Activated CD8-positive, alpha-beta memory T cell treated with anti-CD3 and anti-CD28 coated beads, Interleukin-2, amount 10 ng/mL, durations not matched to agents 7 days and 5 days (primary cell): Measurements from ENCODE around the gene GJE1. TPM values are rescaled to one million over a fixed set of nuclear protein-coding genes. Genes with fewer than 3 reads are reported as not detected.
"Not testable (repeated sequence)": the region's sequence is repeated elsewhere in the genome, so short reads cannot be mapped to it uniquely, and the experiment has no call there.

ENCODE experiments used
- ATAC-seq: fragments of 150-1000 bp; cut with Tn5 transposase; one replicate; pipeline ENCODE4 v1.10.0; 2021; ENCODE audit warnings: moderate library complexity
- CTCF ChIA-PET: fragments of 350-600 bp; sonication (Branson Sonifier 250); formaldehyde crosslinking; loops from one replicate; lab custom pipeline; 2021; ENCODE audit warnings: antibody characterized with exemption; lab: Charles Lee
- DNase-seq: peaks from one replicate; pipeline ENCODE4 v3.0.0-alpha.2; 2020
- H3K27ac Mint-ChIP-seq: one replicate; pipeline ENCODE4 v1.8.0; 2021; ENCODE audit warnings: mild to moderate bottlenecking, mixed read lengths
- H3K27me3 Mint-ChIP-seq: one replicate; pipeline ENCODE4 v1.8.0; 2021; ENCODE audit warnings: mixed read lengths
- H3K36me3 Mint-ChIP-seq: one replicate; pipeline ENCODE4 v1.8.0; 2021; ENCODE audit warnings: mild to moderate bottlenecking, mixed read lengths
- H3K4me1 Mint-ChIP-seq: one replicate; pipeline ENCODE4 v1.8.0; 2021; ENCODE audit warnings: mixed read lengths
- H3K4me3 Mint-ChIP-seq: one replicate; pipeline ENCODE4 v1.8.0; 2021; ENCODE audit warnings: mild to moderate bottlenecking, moderate library complexity, mixed read lengths
- H3K9me3 Mint-ChIP-seq: one replicate; pipeline ENCODE4 v1.8.0; 2022; ENCODE audit warnings: low read depth, mixed read lengths
- total RNA-seq, 2 experiments: library from RNA; stranded (reverse); gene quantifications; one replicate each; pipeline ENCODE4 v1.2.3, GENCODE V29; 2021

The GJE1 gene
- total RNA-seq, 2 experiments from 2014 or later: not detected

GRCh38 chr6:142146828-142147662 lies 14.3 kb downstream of the GJE1 start, which contains the start of the genes NMBR and VTA1:
Gene NMBR, minus strand, starts transcription at chr6:142147122. Its CDS starts 58,464 bp downstream, at chr6:142088658.
Gene VTA1, plus strand, starts transcription at chr6:142147263. Its CDS starts 25 bp downstream, at chr6:142147288.
- no peaks in the 10 kb centered on the region for H3K27me3 Mint-ChIP-seq
- peaks cover 14% of the 10 kb centered on the region for H3K36me3 Mint-ChIP-seq
- ATAC-seq: peak; percentile 98
- H3K27ac Mint-ChIP-seq: peak within 1 kb of the TSS; percentile 87
- no peaks in the 10 kb centered on the region for H3K9me3 Mint-ChIP-seq
- peaks cover 50% of the 10 kb centered on the region for H3K4me1 Mint-ChIP-seq
- CTCF ChIA-PET: interaction anchor here (1.2 to 3.3 kb wide), 6 partner anchors 9 to 327 kb away, joined by 3 to 31 read pairs (median 4); partner anchors contain the start of gene GJE1
- DNase-seq: peak; percentile 98
- H3K4me3 Mint-ChIP-seq: peak within 1 kb of the TSS; percentile 87

DNA sequence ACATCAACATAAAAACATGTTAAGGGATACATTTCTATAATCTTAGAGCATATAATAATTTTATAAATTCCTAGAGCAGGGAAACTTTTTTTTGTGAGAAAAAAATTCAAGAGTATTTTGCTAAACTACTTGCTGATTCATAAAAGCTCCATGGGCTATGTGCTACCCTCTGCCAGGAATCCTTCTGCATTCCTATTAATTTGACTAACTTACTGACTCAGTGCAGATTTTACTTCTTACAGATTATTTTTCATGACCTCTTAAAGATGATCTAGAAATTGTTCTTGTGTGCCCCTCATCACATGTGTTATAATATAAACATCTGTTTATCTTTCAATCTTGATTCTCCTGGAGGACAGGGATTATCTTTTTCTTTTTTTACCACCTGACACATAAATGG lies 20.0 kb downstream of the GJE1 start:
- DNase-seq (no peak), ATAC-seq (no peak)
- Mint-ChIP-seq H3K27me3 (no peaks in the 10 kb centered on the region), H3K27ac (no peak overlapping the region), H3K36me3 (peaks cover 14% of the 10 kb centered on the region), H3K4me1 (peaks cover 44% of the 10 kb centered on the region), H3K4me3 (no peak overlapping the region), H3K9me3 (no peaks in the 10 kb centered on the region)
- CTCF ChIA-PET: interaction anchor here (1.2 kb wide), 1 partner anchor 164 kb away, joined by 4 read pairs; no protein-coding TSS in a partner anchor

- H3K4me1 Mint-ChIP-seq: peaks cover 39% of the 10 kb centered on the region
Measured at GRCh38 chr6:142153196-142153595, 20.5 kb downstream of the GJE1 start.

DNA sequence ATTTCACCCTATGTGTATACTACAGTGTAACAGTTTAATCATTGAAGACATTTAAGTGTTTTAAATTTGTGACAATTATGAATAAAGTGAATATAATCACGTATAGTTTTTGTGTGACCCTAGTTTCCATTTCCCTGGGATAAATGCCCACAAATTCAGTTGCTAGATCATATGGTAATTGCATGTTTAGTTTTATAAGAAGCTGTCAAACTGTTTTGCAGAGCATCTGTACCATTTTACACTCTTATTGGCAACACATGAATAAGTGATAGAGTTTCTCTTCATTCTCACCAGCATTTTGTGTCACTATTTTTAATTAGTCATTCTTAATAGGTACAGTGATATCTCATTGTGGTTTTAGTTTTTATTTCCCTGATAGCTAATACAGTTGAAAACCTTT lies 21.6 kb downstream of the GJE1 start:
- CTCF ChIA-PET: no interaction called here
- DNase-seq: no peak
- Mint-ChIP-seq H3K27ac (no peak overlapping the region), H3K36me3 (peaks cover 8% of the 10 kb centered on the region), H3K4me1 (peaks cover 28% of the 10 kb centered on the region), H3K4me3 (no peak overlapping the region), H3K27me3 (no peaks in the 10 kb centered on the region), H3K9me3 (no peaks in the 10 kb centered on the region)
- ATAC-seq: no peak

More at GRCh38 chr6:142153196-142153595, 20.5 kb downstream of the GJE1 start:
- H3K36me3 Mint-ChIP-seq: peaks cover 14% of the 10 kb centered on the region
- no peak for DNase-seq
- H3K27ac Mint-ChIP-seq: no peak overlapping the region
- H3K27me3 Mint-ChIP-seq: no peaks in the 10 kb centered on the region
- CTCF ChIA-PET: no interaction called here
- H3K4me3 Mint-ChIP-seq: no peak overlapping the region
- H3K9me3 Mint-ChIP-seq: no peaks in the 10 kb centered on the region
- ATAC-seq: no peak

DNA sequence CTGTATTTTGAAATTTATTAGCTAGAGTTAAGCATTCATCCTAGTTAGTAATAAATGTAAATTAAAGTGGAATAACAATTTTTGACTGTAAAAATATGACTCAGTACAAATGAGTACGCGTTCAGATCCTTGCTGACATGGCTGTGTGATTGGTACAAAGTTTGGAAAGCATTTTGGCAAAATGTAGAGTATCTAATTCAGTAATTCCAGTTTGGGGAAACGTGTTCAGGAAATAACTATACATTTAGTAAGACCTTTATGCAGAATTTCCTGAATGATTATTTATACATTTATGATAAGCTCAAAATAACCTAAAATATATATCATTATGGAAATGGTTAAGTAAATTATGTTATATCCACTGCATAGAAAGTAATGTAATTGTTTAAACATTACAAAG lies 22.4 kb downstream of the GJE1 start:
- Mint-ChIP-seq H3K36me3 (peaks cover 10% of the 10 kb centered on the region), H3K4me1 (peaks cover 23% of the 10 kb centered on the region), H3K9me3 (no peaks in the 10 kb centered on the region), H3K27me3 (no peaks in the 10 kb centered on the region), H3K27ac (no peak overlapping the region), H3K4me3 (no peak overlapping the region)
- CTCF ChIA-PET: interaction anchor here (1.3 to 2.3 kb wide), 2 partner anchors 8 to 31 kb away, joined by 4 to 31 read pairs; partner anchors contain the start of genes NMBR and VTA1
- ATAC-seq (no peak), DNase-seq (no peak)

DNA sequence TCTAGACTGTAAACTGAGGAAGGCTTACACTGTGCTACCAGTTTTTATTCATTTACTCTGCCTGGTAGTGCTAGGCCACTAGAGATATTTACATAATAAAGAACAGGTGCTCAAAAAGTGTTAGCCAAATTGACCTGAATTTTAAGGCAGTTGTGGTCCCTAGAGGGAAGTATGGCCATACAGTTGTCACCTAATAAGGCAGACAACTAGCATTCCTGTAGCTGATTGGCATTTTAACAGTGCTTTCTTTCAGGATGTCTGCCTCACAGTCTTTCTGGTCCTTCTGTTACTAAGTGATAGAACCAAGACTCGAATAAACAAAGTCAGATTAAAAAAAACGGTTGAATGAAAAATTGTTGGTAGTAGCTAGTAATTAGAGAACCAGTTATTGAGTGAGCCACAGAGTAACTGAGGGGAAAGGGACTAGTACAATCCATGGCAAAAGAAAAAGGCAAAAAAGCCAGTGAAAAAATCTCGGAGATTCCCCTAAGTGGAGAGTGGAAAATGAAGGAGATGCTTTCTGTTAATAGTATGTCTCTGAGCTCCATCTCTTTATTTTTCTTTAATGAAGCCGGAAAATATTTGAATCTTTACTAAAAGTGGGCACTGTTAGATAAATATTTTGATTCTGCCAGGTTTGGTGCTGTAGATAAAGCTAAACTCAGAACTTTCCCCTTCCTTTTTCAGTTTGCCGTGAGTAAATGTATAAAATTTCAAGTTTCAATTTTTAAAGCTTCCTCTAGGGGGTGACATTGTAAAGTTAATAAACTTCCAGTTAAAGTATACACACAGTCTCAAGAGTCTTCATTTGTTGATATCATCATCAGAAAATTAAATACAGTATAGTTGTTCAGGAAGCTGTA lies 23.4 kb downstream of the GJE1 start:
- DNase-seq (no peak), ATAC-seq (peak; percentile 55)
- Mint-ChIP-seq H3K4me3 (no peak overlapping the region), H3K36me3 (peaks cover 4% of the 10 kb centered on the region), H3K27ac (no peak overlapping the region), H3K27me3 (no peaks in the 10 kb centered on the region), H3K4me1 (peaks cover 18% of the 10 kb centered on the region), H3K9me3 (no peaks in the 10 kb centered on the region)
- CTCF ChIA-PET: interaction anchor here (1.0 to 2.3 kb wide), 11 partner anchors 9 to 239 kb away, joined by 3 to 31 read pairs (median 4); partner anchors contain the start of genes NMBR and VTA1

DNA sequence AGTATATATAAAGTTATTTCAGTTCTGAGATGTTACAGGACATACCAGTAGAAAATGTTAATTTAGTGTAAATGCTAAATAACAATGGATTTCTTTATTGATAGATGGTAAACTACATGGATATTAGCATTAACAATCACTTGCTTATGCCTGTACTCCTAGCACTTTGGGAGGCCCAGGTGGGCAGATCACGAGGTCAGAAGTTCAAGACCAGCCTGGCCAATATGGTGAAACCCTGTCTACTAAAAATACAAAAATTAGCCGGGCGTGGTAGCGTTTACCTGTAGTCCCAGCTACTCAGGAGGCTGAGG lies 24.0 kb downstream of the GJE1 start:
- not testable (repeated sequence) for H3K27me3 Mint-ChIP-seq, ATAC-seq, H3K36me3 Mint-ChIP-seq, H3K9me3 Mint-ChIP-seq, H3K4me3 Mint-ChIP-seq, DNase-seq, H3K27ac Mint-ChIP-seq
- H3K4me1 Mint-ChIP-seq: peaks cover 17% of the 10 kb centered on the region
- CTCF ChIA-PET: interaction anchor here (1.0 to 2.3 kb wide), 10 partner anchors 9 to 239 kb away, joined by 3 to 31 read pairs (median 5); partner anchors contain the start of genes NMBR and VTA1

DNA sequence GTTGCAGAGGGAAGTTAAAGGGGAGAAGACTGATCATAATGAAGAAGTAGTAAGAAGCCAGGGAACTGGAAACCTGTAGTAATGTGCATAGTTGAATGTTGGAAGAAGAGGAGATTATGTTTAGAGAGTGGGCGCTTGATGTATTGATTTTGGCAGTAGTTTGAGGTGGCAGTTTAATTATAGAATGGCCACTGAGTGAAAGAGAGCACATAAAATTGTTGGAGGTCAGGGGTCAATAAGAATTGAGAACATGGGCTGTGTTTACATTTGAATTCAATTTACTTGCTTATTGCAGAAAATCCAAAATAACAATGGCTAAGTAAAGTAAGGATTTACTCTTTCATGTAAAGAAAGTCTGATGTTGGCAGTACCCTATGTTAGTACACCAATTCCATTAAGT lies 30.1 kb downstream of the GJE1 start:
- no peaks in the 10 kb centered on the region for H3K9me3 Mint-ChIP-seq
- DNase-seq (no peak), ATAC-seq (no peak)
- H3K27me3 Mint-ChIP-seq: no peaks in the 10 kb centered on the region
- CTCF ChIA-PET: no interaction called here
- no peak overlapping the region for H3K27ac Mint-ChIP-seq
- peaks cover 7% of the 10 kb centered on the region for H3K36me3 Mint-ChIP-seq
- peaks cover 2% of the 10 kb centered on the region for H3K4me1 Mint-ChIP-seq
- no peak overlapping the region for H3K4me3 Mint-ChIP-seq

DNA sequence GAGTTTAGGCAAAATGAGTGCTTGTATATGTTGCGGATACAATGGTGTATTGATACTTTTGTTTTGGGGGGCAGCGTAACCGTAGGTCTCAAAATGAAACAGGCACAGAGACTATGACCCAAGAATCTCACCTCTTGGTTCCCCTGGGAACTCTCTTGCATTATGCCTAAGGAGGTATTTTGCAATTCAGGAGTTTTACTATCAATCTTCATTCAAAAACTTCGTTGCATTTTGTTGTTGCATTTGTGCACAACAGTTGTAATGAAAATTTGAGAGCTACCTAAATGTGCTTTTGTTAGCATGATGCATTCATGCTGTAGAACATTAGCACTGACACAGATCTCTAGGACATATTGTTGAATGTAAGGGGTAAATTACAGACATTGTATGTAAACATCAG lies 32.5 kb downstream of the GJE1 start:
- H3K36me3 Mint-ChIP-seq: peaks cover 7% of the 10 kb centered on the region
- H3K4me1 Mint-ChIP-seq: peaks cover 2% of the 10 kb centered on the region
- no peak overlapping the region for H3K27ac Mint-ChIP-seq
- DNase-seq: no peak
- ATAC-seq: no peak
- no peaks in the 10 kb centered on the region for H3K27me3 Mint-ChIP-seq
- no peaks in the 10 kb centered on the region for H3K9me3 Mint-ChIP-seq
- H3K4me3 Mint-ChIP-seq: no peak overlapping the region
- CTCF ChIA-PET: interaction anchor here (1.8 kb wide), 2 partner anchors 9 to 43 kb away, joined by 4 to 8 read pairs; no protein-coding TSS in a partner anchor

DNA sequence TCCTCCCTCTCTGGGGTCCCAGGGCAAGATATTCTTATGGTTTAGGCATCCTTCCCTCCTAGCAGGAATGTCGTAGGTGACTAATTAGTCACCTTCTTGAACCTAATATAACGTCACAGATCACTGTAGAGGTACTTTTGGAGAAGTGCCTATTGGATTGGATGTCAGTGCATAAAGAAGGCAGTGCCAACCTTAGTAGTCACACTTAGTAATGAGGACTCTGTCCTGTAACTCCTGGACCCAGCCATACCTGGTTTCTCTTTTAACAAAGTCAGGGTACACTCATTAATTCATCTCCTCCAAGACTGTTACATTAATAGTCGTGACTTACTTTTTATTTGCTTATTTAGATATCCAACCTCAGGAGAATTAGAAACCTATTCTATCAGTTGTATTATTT lies 34.3 kb downstream of the GJE1 start:
- no peaks in the 10 kb centered on the region for H3K27me3 Mint-ChIP-seq
- no peak overlapping the region for H3K4me3 Mint-ChIP-seq
- CTCF ChIA-PET: no interaction called here
- H3K4me1 Mint-ChIP-seq: no peaks in the 10 kb centered on the region
- ATAC-seq: no peak
- H3K27ac Mint-ChIP-seq: no peak overlapping the region
- DNase-seq: no peak
- H3K9me3 Mint-ChIP-seq: no peaks in the 10 kb centered on the region
- peaks cover 14% of the 10 kb centered on the region for H3K36me3 Mint-ChIP-seq

- no peaks in the 10 kb centered on the region for H3K4me1 Mint-ChIP-seq
- DNase-seq (no peak), ATAC-seq (no peak)
- no peak overlapping the region for H3K27ac Mint-ChIP-seq
- H3K27me3 Mint-ChIP-seq: no peaks in the 10 kb centered on the region
- H3K36me3 Mint-ChIP-seq: peaks cover 17% of the 10 kb centered on the region
- H3K9me3 Mint-ChIP-seq: no peaks in the 10 kb centered on the region
- no peak overlapping the region for H3K4me3 Mint-ChIP-seq
- CTCF ChIA-PET: no interaction called here
Measured at GRCh38 chr6:142167486-142167885, 34.8 kb downstream of the GJE1 start.

- Mint-ChIP-seq H3K36me3 (peaks cover 46% of the 10 kb centered on the region), H3K4me3 (no peak overlapping the region), H3K9me3 (no peaks in the 10 kb centered on the region), H3K27me3 (no peaks in the 10 kb centered on the region), H3K27ac (no peak overlapping the region), H3K4me1 (no peaks in the 10 kb centered on the region)
- CTCF ChIA-PET: no interaction called here
- ATAC-seq: no peak
- DNase-seq: no peak
Measured at GRCh38 chr6:142171351-142171750, 38.6 kb downstream of the GJE1 start.

GRCh38 chr6:142172758-142173157 lies 40.0 kb downstream of the GJE1 start:
- Mint-ChIP-seq H3K4me1 (no peaks in the 10 kb centered on the region), H3K27ac (no peak overlapping the region), H3K27me3 (no peaks in the 10 kb centered on the region), H3K9me3 (peaks cover 3% of the 10 kb centered on the region), H3K36me3 (peaks cover 52% of the 10 kb centered on the region), H3K4me3 (no peak overlapping the region)
- no peak for ATAC-seq
- DNase-seq: no peak
- CTCF ChIA-PET: no interaction called here
